Measurements from ENCODE around the gene CENPE.

GRCh38 chr4:103150677-103151076, 47.5 kb downstream of the CENPE start:
- TF ChIP-seq CTCF (IDR thresholded peaks at IDR 0.05) (no peak), ZFX (IDR thresholded peaks at IDR 0.05; ENCODE audit: borderline replicate concordance) (no peak)

Measured in 22Rv1 (cell line).